Endothelial cell of umbilical vein (primary cell): ENCODE measurements around the gene TXN.

Source experiments
- EZH2 ChIP-seq: IDR thresholded peaks from 2 replicates; pipeline ENCODE4 v1.6.1; 2012; ENCODE audit warnings: borderline replicate concordance, low read depth, mild to moderate bottlenecking, moderate library complexity, low read length, inconsistent platforms; ENCODE audit not compliant: severe bottlenecking
- GATA2 ChIP-seq: IDR thresholded peaks from 2 replicates; pipeline ENCODE4 v1.7.0; 2011; ENCODE audit warnings: low read depth, mild to moderate bottlenecking, moderate library complexity, mixed read lengths, low read length; ENCODE audit not compliant: insufficient read length, insufficient read depth
- JUN ChIP-seq: IDR thresholded peaks from 2 replicates; pipeline ENCODE4 v1.6.1; 2011; ENCODE audit warnings: borderline replicate concordance, low read depth; ENCODE audit not compliant: insufficient read length, insufficient read depth
- MYC ChIP-seq: IDR thresholded peaks from one replicate; pipeline ENCODE4 v1.6.1; 2011; ENCODE audit warnings: mild to moderate bottlenecking, low read depth, low read length
- POLR2A ChIP-seq: IDR thresholded peaks from 2 replicates; pipeline ENCODE4 v1.6.1; 2012; ENCODE audit warnings: low read depth, mild to moderate bottlenecking, control low read depth, low read length
- POLR2AphosphoS5 ChIP-seq: IDR thresholded peaks from 2 replicates; pipeline ENCODE4 v1.6.1; 2012; ENCODE audit warnings: low read depth, mild to moderate bottlenecking, control low read depth, low read length, moderate library complexity; ENCODE audit not compliant: insufficient read depth
- TF ChIP-seq, protein P1 (sequence below), 2 donors: IDR thresholded peaks; 1 replicate in 1 of 2; 2 replicates in 1 of 2; pipeline ENCODE4 v1.5.1; 2011; ENCODE audit warnings: low read length in 2 of 2, mild to moderate bottlenecking in 2 of 2, moderate library complexity in 2 of 2, control low read depth in 1 of 2, inconsistent platforms in 1 of 2, low read depth in 1 of 2; ENCODE audit not compliant: insufficient read depth in 1 of 2; ENCODE audit errors: extremely low read depth in 1 of 2
- TF ChIP-seq, protein P2 (sequence below): IDR thresholded peaks from 2 replicates; pipeline ENCODE4 v1.6.1; 2011; ENCODE audit not compliant: insufficient read depth, insufficient read length

GRCh38 chr9:110276781-110277180 lies 20.5 kb upstream of the TXN start:
- TF ChIP-seq JUN (no peak), EZH2 (no peak), POLR2A (no peak), POLR2AphosphoS5 (no peak), MYC (no peak), GATA2 (no peak)
- TF ChIP-seq, protein P1, sequence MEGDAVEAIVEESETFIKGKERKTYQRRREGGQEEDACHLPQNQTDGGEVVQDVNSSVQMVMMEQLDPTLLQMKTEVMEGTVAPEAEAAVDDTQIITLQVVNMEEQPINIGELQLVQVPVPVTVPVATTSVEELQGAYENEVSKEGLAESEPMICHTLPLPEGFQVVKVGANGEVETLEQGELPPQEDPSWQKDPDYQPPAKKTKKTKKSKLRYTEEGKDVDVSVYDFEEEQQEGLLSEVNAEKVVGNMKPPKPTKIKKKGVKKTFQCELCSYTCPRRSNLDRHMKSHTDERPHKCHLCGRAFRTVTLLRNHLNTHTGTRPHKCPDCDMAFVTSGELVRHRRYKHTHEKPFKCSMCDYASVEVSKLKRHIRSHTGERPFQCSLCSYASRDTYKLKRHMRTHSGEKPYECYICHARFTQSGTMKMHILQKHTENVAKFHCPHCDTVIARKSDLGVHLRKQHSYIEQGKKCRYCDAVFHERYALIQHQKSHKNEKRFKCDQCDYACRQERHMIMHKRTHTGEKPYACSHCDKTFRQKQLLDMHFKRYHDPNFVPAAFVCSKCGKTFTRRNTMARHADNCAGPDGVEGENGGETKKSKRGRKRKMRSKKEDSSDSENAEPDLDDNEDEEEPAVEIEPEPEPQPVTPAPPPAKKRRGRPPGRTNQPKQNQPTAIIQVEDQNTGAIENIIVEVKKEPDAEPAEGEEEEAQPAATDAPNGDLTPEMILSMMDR (IDR thresholded peaks at IDR 0.05; ENCODE audit: extremely low read depth in 1 of 2, insufficient read depth in 1 of 2, low read depth in 1 of 2, low read length in 2 of 2): no peak
- TF ChIP-seq, protein P2, sequence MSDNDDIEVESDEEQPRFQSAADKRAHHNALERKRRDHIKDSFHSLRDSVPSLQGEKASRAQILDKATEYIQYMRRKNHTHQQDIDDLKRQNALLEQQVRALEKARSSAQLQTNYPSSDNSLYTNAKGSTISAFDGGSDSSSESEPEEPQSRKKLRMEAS: no peak
